ENCODE data around the gene DDX51.

- TF ChIP-seq POLR2A (IDR thresholded peaks at IDR 0.05; ENCODE audit: low read length) = no peak
- no peak for TF ChIP-seq GATA1 (IDR thresholded peaks at IDR 0.05; ENCODE audit: low read depth, low read length)
Observed at GRCh38 chr12:132127041-132127440, 17.1 kb downstream of the DDX51 start.
